Measurements from ENCODE around the gene ST6GALNAC5. TPM values are rescaled to one million over a fixed set of nuclear protein-coding genes. Genes with fewer than 3 reads are reported as not detected.
"Not testable (repeated sequence)": the region's sequence is repeated elsewhere in the genome, so short reads cannot be mapped to it uniquely, and the experiment has no call there.

Gene ST6GALNAC5
- total RNA-seq, 4 donors from 2014 or later: 5.3 to 8.7 (median 8.2) TPM

DNA sequence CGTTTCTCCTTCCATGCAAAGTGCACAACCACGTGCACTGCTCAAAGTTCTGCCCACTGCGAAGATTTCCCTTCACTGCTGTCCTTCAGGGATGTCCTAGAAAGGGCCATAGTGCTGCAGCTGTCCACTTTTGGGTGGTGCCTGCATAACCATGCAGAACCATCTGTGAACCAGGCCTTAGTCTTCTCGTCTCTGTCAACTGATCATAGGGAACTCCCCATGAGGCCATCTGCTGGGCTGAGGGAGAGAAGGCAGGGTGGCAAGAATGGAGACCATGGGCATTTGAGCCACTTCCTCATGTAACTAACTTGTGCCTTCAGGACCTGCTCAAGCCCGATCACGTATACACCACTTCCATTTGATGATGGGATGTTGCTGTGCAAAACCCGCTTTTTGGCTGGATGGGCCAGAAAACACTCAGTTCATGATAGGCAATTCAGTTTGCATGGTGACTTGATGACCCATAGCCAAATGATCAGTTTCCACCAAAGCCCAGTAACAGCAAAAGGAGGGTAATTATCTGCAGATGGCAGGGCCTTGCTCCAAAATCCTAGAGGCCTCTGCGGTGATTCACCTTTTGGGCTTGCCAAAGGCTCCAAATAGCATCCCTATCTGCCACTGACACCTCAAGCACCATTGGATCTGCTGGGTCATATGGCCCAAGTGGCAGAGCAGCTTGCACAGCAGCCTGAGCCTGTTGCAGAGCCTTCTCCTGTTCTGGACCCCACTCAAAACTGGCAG is 9.5 kb downstream of the ST6GALNAC5 start:
- no peaks in the 10 kb centered on the region for H3K36me3 ChIP-seq
- no peak overlapping the region for H3K27ac ChIP-seq (replicated peaks in 1 of 4)
- no peak for TF ChIP-seq EP300 (IDR thresholded peaks at IDR 0.05)
- no peak for TF ChIP-seq CTCF (IDR thresholded peaks at IDR 0.05)
- no peak for TF ChIP-seq POLR2AphosphoS5 (IDR thresholded peaks at IDR 0.05)
- no peak for TF ChIP-seq POLR2A (IDR thresholded peaks at IDR 0.05; ENCODE audit: low read depth)
- no peak overlapping the region for H3K4me3 ChIP-seq
- no peak for DNase-seq (ENCODE audit: extremely low spot score)
- H3K27me3 ChIP-seq: no peaks in the 10 kb centered on the region
- intact Hi-C loops (cut with DNase I): no loop called here
- H3K9me3 ChIP-seq: no peaks in the 10 kb centered on the region
- no peaks in the 10 kb centered on the region for H3K4me1 ChIP-seq
- WGBS: 88% methylated on average over 8 of the region's 8 CpGs

DNA sequence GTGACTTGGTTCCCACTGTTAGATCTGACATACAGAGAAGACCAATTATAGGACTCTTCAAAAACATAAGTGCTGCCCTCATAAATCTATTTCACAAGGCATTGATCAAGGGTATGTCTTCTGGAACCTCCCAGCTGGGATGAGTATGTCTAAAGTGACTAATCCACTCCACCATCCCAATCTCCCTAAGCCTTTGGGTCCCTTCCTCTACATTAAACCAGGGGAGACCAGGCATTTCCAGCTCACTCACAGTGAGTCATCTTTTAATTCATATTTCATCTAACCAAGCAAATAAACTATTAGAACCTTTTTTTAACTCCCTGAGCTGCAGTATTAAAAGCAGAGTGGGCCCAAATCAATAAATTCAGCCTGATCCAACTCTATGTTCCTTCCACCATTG is 11.7 kb downstream of the ST6GALNAC5 start:
- H3K27ac ChIP-seq (replicated peaks in 1 of 4); H3K4me1 ChIP-seq; H3K27me3 ChIP-seq; intact Hi-C loops (cut with DNase I); H3K9me3 ChIP-seq; H3K36me3 ChIP-seq; H3K4me3 ChIP-seq; DNase-seq (ENCODE audit: extremely low spot score): not testable (repeated sequence)

GRCh38 chr1:76881762-76882161 is 14.5 kb downstream of the ST6GALNAC5 start:
- Histone ChIP-seq H3K36me3 (no peaks in the 10 kb centered on the region), H3K4me1 (no peaks in the 10 kb centered on the region), H3K9me3 (no peaks in the 10 kb centered on the region), H3K27me3 (no peaks in the 10 kb centered on the region), H3K27ac (replicated peaks in 1 of 4) (no peak overlapping the region), H3K4me3 (no peak overlapping the region)
- TF ChIP-seq EP300 (IDR thresholded peaks at IDR 0.05) (no peak), POLR2AphosphoS5 (IDR thresholded peaks at IDR 0.05) (no peak), POLR2A (IDR thresholded peaks at IDR 0.05; ENCODE audit: low read depth) (no peak), CTCF (IDR thresholded peaks at IDR 0.05) (no peak)
- intact Hi-C loops (cut with DNase I): no loop called here
- DNase-seq (ENCODE audit: extremely low spot score): no peak

DNA sequence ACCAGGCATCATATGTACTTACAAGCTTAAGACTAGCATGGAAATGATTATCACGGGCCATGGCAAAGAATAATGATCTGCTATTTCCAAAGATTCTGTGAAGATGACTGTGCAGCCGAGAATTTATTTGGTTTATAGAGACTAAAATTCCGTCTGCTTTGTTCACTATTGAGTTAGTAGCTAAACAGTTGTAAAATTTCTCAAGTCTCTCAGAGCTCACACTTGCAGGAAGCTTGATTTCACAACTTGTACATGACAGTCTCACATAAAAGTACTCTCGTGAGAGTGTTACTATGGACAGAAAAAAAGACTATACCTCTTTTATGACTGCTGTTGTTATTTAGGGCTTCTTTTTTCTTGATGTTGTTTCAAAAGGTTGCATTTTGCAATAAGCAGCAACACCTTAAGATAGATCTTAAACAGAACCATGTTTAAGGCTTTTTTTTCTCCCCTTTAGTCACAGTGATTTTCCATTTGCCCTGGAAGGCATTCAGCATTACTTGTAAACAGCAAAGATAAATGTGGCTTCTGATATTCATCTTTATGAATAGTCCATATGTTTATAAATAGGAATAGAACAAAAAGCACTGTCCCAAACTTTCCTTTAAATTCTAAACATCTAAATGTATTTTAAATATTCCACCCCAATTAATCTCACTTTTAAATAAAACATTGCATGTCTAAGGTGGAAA is 24.8 kb downstream of the ST6GALNAC5 start:
- 45% methylated on average over 4 of the region's 4 CpGs for WGBS
- Histone ChIP-seq H3K27me3 (no peaks in the 10 kb centered on the region), H3K27ac (replicated peaks in 1 of 4) (no peak overlapping the region), H3K9me3 (no peaks in the 10 kb centered on the region), H3K4me1 (peaks cover 0 to 7% (median 2%) of the 10 kb centered on the region in 4 donors), H3K36me3 (no peaks in the 10 kb centered on the region), H3K4me3 (no peak overlapping the region)
- no peak for DNase-seq (ENCODE audit: extremely low spot score)
- intact Hi-C loops (cut with DNase I): no loop called here
- TF ChIP-seq EP300 (IDR thresholded peaks at IDR 0.05) (no peak), CTCF (IDR thresholded peaks at IDR 0.05) (no peak), POLR2A (IDR thresholded peaks at IDR 0.05; ENCODE audit: low read depth) (no peak), POLR2AphosphoS5 (IDR thresholded peaks at IDR 0.05) (no peak)

DNA sequence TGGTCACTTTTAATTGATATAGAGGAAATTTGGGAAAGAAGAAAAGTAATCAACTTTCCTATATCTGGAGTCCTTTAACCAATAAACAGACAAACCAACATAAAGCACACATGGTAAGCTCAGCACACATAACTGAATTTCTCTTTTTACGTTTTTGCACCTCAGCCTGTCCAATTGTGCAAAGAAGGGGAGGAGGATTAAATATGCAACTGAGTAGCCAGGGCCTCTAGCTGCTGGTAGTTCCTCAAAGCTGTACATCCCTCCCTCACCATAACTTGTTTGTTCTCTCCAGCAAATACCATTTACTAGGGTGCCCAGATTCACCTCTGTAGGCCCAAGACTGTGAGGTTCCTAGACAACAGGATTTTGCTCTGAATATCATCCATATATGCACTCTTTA is 25.4 kb downstream of the ST6GALNAC5 start:
- DNase-seq (ENCODE audit: extremely low spot score): no peak
- Histone ChIP-seq H3K4me1 (peaks cover 0 to 7% (median 2%) of the 10 kb centered on the region in 4 donors), H3K27ac (replicated peaks in 1 of 4) (no peak overlapping the region), H3K4me3 (no peak overlapping the region), H3K27me3 (no peaks in the 10 kb centered on the region), H3K36me3 (no peaks in the 10 kb centered on the region), H3K9me3 (no peaks in the 10 kb centered on the region)
- TF ChIP-seq POLR2AphosphoS5 (IDR thresholded peaks at IDR 0.05) (no peak), CTCF (IDR thresholded peaks at IDR 0.05) (no peak), EP300 (IDR thresholded peaks at IDR 0.05) (no peak)
- WGBS: 59% methylated on average over 1 of the region's 1 CpG
- intact Hi-C loops (cut with DNase I): no loop called here

Data from esophagus muscularis mucosa (tissue), 4 donors.